ENCODE measurements around the gene PROX2.

The PROX2 gene

DNA sequence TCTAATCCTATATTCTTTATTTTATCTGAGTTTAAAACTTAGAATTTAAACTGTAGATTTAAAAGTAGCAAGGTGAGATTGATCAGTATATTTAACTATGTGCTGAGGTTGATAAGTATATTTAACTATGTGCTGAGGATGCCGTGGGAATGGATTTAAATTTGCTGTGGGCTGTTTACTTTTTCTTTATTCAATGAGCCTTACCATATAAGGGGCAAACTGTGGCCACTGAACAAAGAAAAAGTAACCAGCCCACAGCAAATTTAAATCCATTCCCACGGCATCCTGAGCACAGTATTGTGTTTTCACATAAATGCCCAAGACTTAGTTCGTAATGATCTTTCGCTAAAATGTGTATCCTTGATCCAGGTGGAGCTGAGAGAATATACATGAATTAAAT, 43.1 kb downstream of the PROX2 start:
- TF ChIP-seq CTCF (conservative IDR thresholded peaks at IDR 0.05) (no peak), ZFX (IDR thresholded peaks at IDR 0.05) (no peak)
- no peak overlapping the region for H3K27ac ChIP-seq

GRCh38 chr14:74829251-74829650, 46.7 kb downstream of the PROX2 start:
- TF ChIP-seq CTCF (conservative IDR thresholded peaks at IDR 0.05) (no peak), ZFX (IDR thresholded peaks at IDR 0.05) (no peak)
- no peak overlapping the region for H3K27ac ChIP-seq

- TF ChIP-seq CTCF (conservative IDR thresholded peaks at IDR 0.05) (no peak), ZFX (IDR thresholded peaks at IDR 0.05) (no peak)
- H3K27ac ChIP-seq: no peak overlapping the region
Observed at GRCh38 chr14:74826574-74826973, 49.4 kb downstream of the PROX2 start.
